GM19099 (cell line): ENCODE measurements around the gene MED4.

ENCODE experiments used
- POLR2A ChIP-seq: IDR thresholded peaks from 3 replicates; pipeline ENCODE4 v1.6.1; 2011; ENCODE audit warnings: low read depth; ENCODE audit not compliant: insufficient read length; ENCODE audit errors: extremely low read depth

MED4 gene

GRCh38 chr13:48069573-48069972 is 25.3 kb downstream of the MED4 start:
- no peak for TF ChIP-seq POLR2A

GRCh38 chr13:48068952-48069351 is 26.0 kb downstream of the MED4 start:
- no peak for TF ChIP-seq POLR2A

- TF ChIP-seq POLR2A: no peak
Observed at GRCh38 chr13:48068036-48068435, 26.9 kb downstream of the MED4 start.

GRCh38 chr13:48066310-48066989 is 28.5 kb downstream of the MED4 start:
- TF ChIP-seq POLR2A: no peak

- no peak for TF ChIP-seq POLR2A
Observed at GRCh38 chr13:48055712-48056111, 39.2 kb downstream of the MED4 start.

GRCh38 chr13:48054601-48055000 is 40.3 kb downstream of the MED4 start:
- no peak for TF ChIP-seq POLR2A

GRCh38 chr13:48050550-48050949 is 44.4 kb downstream of the MED4 start:
- no peak for TF ChIP-seq POLR2A

- TF ChIP-seq POLR2A: no peak
Observed at GRCh38 chr13:48043789-48044503, 51.0 kb downstream of the MED4 start.

- no peak for TF ChIP-seq POLR2A
Observed at GRCh38 chr13:48042894-48043293, 52.0 kb downstream of the MED4 start.

- no peak for TF ChIP-seq POLR2A
Observed at GRCh38 chr13:48040896-48041295, 54.0 kb downstream of the MED4 start.

- no peak for TF ChIP-seq POLR2A
Observed at GRCh38 chr13:48040049-48040448, 54.9 kb downstream of the MED4 start.

- TF ChIP-seq POLR2A: no peak
Observed at GRCh38 chr13:48038761-48039160, 56.1 kb downstream of the MED4 start.

GRCh38 chr13:48037346-48038173 is 57.3 kb downstream of the MED4 start, which contains the start of gene NUDT15:
TSS of gene NUDT15 (plus strand) at chr13:48037726. CDS start at chr13:48037747, 21 bp downstream.
- peak; percentile 99 for TF ChIP-seq POLR2A

- no peak for TF ChIP-seq POLR2A
Observed at GRCh38 chr13:48029859-48030258, 65.0 kb downstream of the MED4 start.

GRCh38 chr13:48028066-48028465 is 66.8 kb downstream of the MED4 start:
- TF ChIP-seq POLR2A: no peak
